Epithelial cell of esophagus (primary cell): Measurements from ENCODE around the gene LMX1B.
"Not testable (repeated sequence)": the region's sequence is repeated elsewhere in the genome, so short reads cannot be mapped to it uniquely, and the experiment has no call there.

Experiments
- DNase-seq: peaks from one replicate; pipeline ENCODE4 v3.0.0; 2010; ENCODE audit warnings: low read depth
- H3K4me3 ChIP-seq: 2 replicates; pipeline ENCODE4 v1.5.1; 2011; ENCODE audit warnings: mild to moderate bottlenecking, low read length, control low read depth
- TF ChIP-seq, protein P1 (sequence below): IDR thresholded peaks from 2 replicates; pipeline ENCODE4 v1.5.1; 2011; ENCODE audit warnings: low read depth, mild to moderate bottlenecking, low read length, control low read depth, inconsistent platforms; ENCODE audit not compliant: insufficient read depth; ENCODE audit errors: missing control alignments

The LMX1B gene

GRCh38 chr9:126723807-126724172 lies 110.1 kb downstream of the LMX1B start:
- no peak for DNase-seq
- no peak overlapping the region for H3K4me3 ChIP-seq
- TF ChIP-seq, protein P1, sequence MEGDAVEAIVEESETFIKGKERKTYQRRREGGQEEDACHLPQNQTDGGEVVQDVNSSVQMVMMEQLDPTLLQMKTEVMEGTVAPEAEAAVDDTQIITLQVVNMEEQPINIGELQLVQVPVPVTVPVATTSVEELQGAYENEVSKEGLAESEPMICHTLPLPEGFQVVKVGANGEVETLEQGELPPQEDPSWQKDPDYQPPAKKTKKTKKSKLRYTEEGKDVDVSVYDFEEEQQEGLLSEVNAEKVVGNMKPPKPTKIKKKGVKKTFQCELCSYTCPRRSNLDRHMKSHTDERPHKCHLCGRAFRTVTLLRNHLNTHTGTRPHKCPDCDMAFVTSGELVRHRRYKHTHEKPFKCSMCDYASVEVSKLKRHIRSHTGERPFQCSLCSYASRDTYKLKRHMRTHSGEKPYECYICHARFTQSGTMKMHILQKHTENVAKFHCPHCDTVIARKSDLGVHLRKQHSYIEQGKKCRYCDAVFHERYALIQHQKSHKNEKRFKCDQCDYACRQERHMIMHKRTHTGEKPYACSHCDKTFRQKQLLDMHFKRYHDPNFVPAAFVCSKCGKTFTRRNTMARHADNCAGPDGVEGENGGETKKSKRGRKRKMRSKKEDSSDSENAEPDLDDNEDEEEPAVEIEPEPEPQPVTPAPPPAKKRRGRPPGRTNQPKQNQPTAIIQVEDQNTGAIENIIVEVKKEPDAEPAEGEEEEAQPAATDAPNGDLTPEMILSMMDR: no peak

- no peak overlapping the region for H3K4me3 ChIP-seq
- DNase-seq: peak; percentile 45
- TF ChIP-seq, protein P1: no peak
Measured at GRCh38 chr9:126724226-126724625, 110.5 kb downstream of the LMX1B start.

DNA sequence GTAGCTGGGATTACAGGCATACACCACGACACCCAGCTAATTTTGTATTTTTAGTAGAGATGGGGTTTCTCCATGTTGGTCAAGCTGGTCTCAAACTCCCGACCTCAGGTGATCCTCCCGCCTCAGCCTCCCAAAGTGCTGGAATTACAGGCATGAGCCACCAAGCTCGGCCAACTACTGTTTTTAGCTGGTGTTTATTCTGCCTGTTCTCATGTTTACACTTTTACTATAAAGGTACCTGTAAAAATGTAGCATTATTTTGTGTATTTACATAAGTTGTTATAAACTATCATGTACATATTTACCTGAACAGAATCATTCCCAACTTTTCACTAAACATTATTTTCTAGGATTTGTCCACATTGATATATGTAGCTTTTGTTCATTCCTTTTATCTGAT lies 111.8 kb downstream of the LMX1B start:
- not testable (repeated sequence) for DNase-seq, H3K4me3 ChIP-seq

- not testable (repeated sequence) for DNase-seq, H3K4me3 ChIP-seq
Measured at GRCh38 chr9:126728210-126728609, 114.5 kb downstream of the LMX1B start.

- not testable (repeated sequence) for H3K4me3 ChIP-seq, DNase-seq
Measured at GRCh38 chr9:126730592-126730991, 116.9 kb downstream of the LMX1B start.

- DNase-seq: no peak
- H3K4me3 ChIP-seq: no peak overlapping the region
- TF ChIP-seq, protein P1: no peak
Measured at GRCh38 chr9:126733005-126733404, 119.3 kb downstream of the LMX1B start.

DNA sequence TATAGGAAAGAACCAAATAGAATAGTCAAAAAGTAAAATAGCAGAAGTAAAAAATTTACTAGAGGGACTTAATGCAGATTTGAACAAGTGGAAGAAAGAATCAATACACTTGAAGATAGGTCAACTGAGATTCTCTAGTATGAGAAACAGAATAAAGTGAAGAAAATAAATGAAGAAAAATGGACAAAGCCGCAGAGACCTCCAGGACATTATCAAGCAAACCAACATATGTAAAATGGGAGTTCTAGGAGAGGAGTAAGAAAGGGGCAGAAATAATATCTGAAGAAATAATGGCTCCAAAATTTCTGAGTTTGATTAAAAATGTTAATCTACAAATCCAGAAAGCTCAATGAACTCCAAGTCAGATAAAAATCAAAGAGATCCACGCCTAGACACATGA lies 121.1 kb downstream of the LMX1B start:
- H3K4me3 ChIP-seq: no peak overlapping the region
- DNase-seq: no peak
- TF ChIP-seq, protein P1: no peak

DNA sequence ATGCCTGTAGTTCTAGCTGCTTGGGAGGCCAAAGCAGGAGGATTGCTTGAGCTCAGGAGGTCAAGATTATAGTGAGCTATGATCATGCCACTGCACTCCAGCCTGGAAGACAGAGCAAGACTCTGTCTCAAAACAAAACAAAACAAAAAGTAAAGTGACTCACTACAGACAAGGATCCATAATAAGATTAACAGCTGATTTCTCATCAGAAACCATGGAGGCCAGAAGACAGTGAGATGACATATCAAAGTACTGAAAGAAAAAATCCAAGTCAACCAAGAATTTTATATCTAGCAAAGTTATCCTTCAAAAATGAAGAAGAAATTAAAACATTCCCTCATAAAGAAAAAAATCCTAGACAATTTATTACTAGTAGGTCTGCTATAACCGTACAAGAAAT lies 121.8 kb downstream of the LMX1B start:
- TF ChIP-seq, protein P1: no peak
- no peak for DNase-seq
- H3K4me3 ChIP-seq: no peak overlapping the region

DNA sequence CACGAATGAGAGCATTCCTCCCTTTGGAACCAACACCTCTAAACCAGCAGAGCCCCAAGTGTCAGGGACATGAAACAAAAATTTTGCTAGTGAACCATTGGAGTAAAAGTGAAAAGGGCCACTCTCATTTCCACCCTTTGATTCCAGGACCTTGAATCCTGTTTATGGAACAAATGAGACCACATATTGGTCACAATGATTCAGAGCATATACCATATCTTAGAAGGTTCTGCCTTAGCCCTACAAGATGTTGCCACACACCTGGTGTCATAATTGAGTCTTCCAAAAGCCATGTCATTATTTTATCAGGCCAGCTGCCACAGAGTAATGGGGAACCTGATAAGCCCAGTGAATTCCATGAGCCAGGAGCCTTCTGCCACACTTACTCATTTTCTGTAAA lies 124.8 kb downstream of the LMX1B start:
- no peak overlapping the region for H3K4me3 ChIP-seq
- no peak for DNase-seq
- TF ChIP-seq, protein P1: no peak
